Spinal cord (tissue), 10 donors: ENCODE results near the gene KANSL1L. TPM values are rescaled to one million over a fixed set of nuclear protein-coding genes. Genes with fewer than 3 reads are reported as not detected.

ENCODE experiments used
- DNase-seq, 6 donors: peaks; one replicate each; pipeline versions ENCODE4 v3.0.0 to v3.0.0-alpha.2; 2013 to 2015; ENCODE audit warnings: low spot score in 6 of 6, low read depth in 4 of 6
- H3K27ac ChIP-seq: one replicate; pipeline ENCODE4 v1.5.1; 2013; ENCODE audit warnings: low read depth, low read length, control low read depth
- H3K27me3 ChIP-seq: one replicate; pipeline ENCODE4 v1.6.1; 2013; ENCODE audit warnings: low read length; ENCODE audit not compliant: control insufficient read depth, insufficient read depth
- H3K36me3 ChIP-seq: one replicate; pipeline ENCODE4 v1.6.1; 2013; ENCODE audit warnings: low read length; ENCODE audit not compliant: control insufficient read depth, insufficient read depth
- H3K4me1 ChIP-seq: one replicate; pipeline ENCODE4 v1.6.1; 2013; ENCODE audit warnings: low read length; ENCODE audit not compliant: control insufficient read depth, insufficient read depth
- H3K4me3 ChIP-seq: one replicate; pipeline ENCODE4 v1.5.1; 2013; ENCODE audit warnings: low read depth, low read length, control low read depth
- H3K9me3 ChIP-seq: one replicate; pipeline ENCODE4 v1.6.1; 2013; ENCODE audit warnings: low read length; ENCODE audit not compliant: control insufficient read depth, insufficient read depth
- WGBS: methylation state at CpG from one replicate; pipeline ENCODE4 v1.1.5; 2013; ENCODE audit warnings: missing lambda C conversion rate; ENCODE audit not compliant: insufficient coverage; 5-methylcytosine and 5-hydroxymethylcytosine counted together
- polyA plus RNA-seq, 2 donors: library from polyadenylated mRNA; unstranded; fragments of 120-200 nt; gene quantifications; one replicate each; pipeline ENCODE4 v1.2.1, GENCODE V29; 2013; ENCODE audit not compliant: insufficient read length in 2 of 2
- total RNA-seq, 2 donors: library from RNA; depleted of rRNA in 1 of 2; stranded (reverse); fragments of 120-200 nt in 1 of 2; fragments of >200 nt in 1 of 2; gene quantifications; one replicate each; pipeline versions ENCODE4 v1.2.3 to v1.2.4, GENCODE V29; 2013 to 2014
- donor health status: healthy.

Gene KANSL1L
- total and polyA plus RNA-seq, 4 donors, result 23.1 to 69.6 (median 35.4) TPM

- H3K9me3 ChIP-seq, result peaks cover 3% of the 10 kb centered on the region
- no peak overlapping the region for H3K27ac ChIP-seq
- H3K4me3 ChIP-seq, result no peak overlapping the region
- H3K36me3 ChIP-seq, result peaks cover 4% of the 10 kb centered on the region
- H3K27me3 ChIP-seq, result no peaks in the 10 kb centered on the region
- DNase-seq, result no peak
- no peaks in the 10 kb centered on the region for H3K4me1 ChIP-seq
- no CpG with 5 or more reads among the region's 1 CpG for WGBS
Observed at GRCh38 chr2:210049831-210050230, 121.4 kb downstream of the KANSL1L start.

- DNase-seq, result no peak
- peaks cover 3% of the 10 kb centered on the region for H3K9me3 ChIP-seq
- WGBS, result 100% methylated on average over 1 of the region's 2 CpGs
- H3K4me1 ChIP-seq, result no peaks in the 10 kb centered on the region
- no peaks in the 10 kb centered on the region for H3K27me3 ChIP-seq
- peaks cover 7% of the 10 kb centered on the region for H3K36me3 ChIP-seq
- no peak overlapping the region for H3K27ac ChIP-seq
- H3K4me3 ChIP-seq, result no peak overlapping the region
Observed at GRCh38 chr2:210046851-210047500, 124.2 kb downstream of the KANSL1L start.

- Histone ChIP-seq H3K4me3 (no peak overlapping the region), H3K36me3 (no peaks in the 10 kb centered on the region), H3K4me1 (no peaks in the 10 kb centered on the region), H3K27ac (no peak overlapping the region), H3K27me3 (no peaks in the 10 kb centered on the region), H3K9me3 (no peaks in the 10 kb centered on the region)
- no peak for DNase-seq
- WGBS, result no CpG with 5 or more reads among the region's 3 CpGs
Observed at GRCh38 chr2:210038078-210038477, 133.1 kb downstream of the KANSL1L start.

- Histone ChIP-seq H3K4me1 (no peaks in the 10 kb centered on the region), H3K36me3 (no peaks in the 10 kb centered on the region), H3K27ac (no peak overlapping the region), H3K9me3 (no peaks in the 10 kb centered on the region), H3K4me3 (no peak overlapping the region), H3K27me3 (no peaks in the 10 kb centered on the region)
- WGBS, result 100% methylated on average over 2 of the region's 4 CpGs
- no peak for DNase-seq
Observed at GRCh38 chr2:210035679-210036078, 135.5 kb downstream of the KANSL1L start.

- Histone ChIP-seq H3K36me3 (no peaks in the 10 kb centered on the region), H3K27ac (no peak overlapping the region), H3K4me1 (no peaks in the 10 kb centered on the region), H3K4me3 (no peak overlapping the region), H3K9me3 (no peaks in the 10 kb centered on the region), H3K27me3 (no peaks in the 10 kb centered on the region)
- WGBS, result 90% methylated on average over 1 of the region's 2 CpGs
- no peak for DNase-seq
Observed at GRCh38 chr2:210034087-210034683, 137.0 kb downstream of the KANSL1L start.

- Histone ChIP-seq H3K9me3 (no peaks in the 10 kb centered on the region), H3K27ac (no peak overlapping the region), H3K4me1 (no peaks in the 10 kb centered on the region), H3K4me3 (no peak overlapping the region), H3K36me3 (no peaks in the 10 kb centered on the region), H3K27me3 (no peaks in the 10 kb centered on the region)
- no CpG with 5 or more reads among the region's 2 CpGs for WGBS
- DNase-seq, result no peak
Observed at GRCh38 chr2:210028178-210028577, 143.0 kb downstream of the KANSL1L start.

- no peak overlapping the region for H3K4me3 ChIP-seq
- no peaks in the 10 kb centered on the region for H3K36me3 ChIP-seq
- DNase-seq, result no peak
- no CpG with 5 or more reads among the region's 2 CpGs for WGBS
- H3K27ac ChIP-seq, result no peak overlapping the region
- H3K9me3 ChIP-seq, result no peaks in the 10 kb centered on the region
- H3K27me3 ChIP-seq, result no peaks in the 10 kb centered on the region
- H3K4me1 ChIP-seq, result no peaks in the 10 kb centered on the region
Observed at GRCh38 chr2:210027608-210028007, 143.6 kb downstream of the KANSL1L start.

- WGBS, result 57% methylated on average over 1 of the region's 3 CpGs
- DNase-seq, result no peak
- no peaks in the 10 kb centered on the region for H3K27me3 ChIP-seq
- no peak overlapping the region for H3K4me3 ChIP-seq
- H3K4me1 ChIP-seq, result no peaks in the 10 kb centered on the region
- H3K9me3 ChIP-seq, result no peaks in the 10 kb centered on the region
- no peaks in the 10 kb centered on the region for H3K36me3 ChIP-seq
- no peak overlapping the region for H3K27ac ChIP-seq
Observed at GRCh38 chr2:210022824-210023223, 148.4 kb downstream of the KANSL1L start.

GRCh38 chr2:210020138-210020537 lies 151.1 kb downstream of the KANSL1L start:
- no peak for DNase-seq
- Histone ChIP-seq H3K9me3 (no peaks in the 10 kb centered on the region), H3K36me3 (peaks cover 10% of the 10 kb centered on the region), H3K4me1 (no peaks in the 10 kb centered on the region), H3K4me3 (no peak overlapping the region), H3K27ac (no peak overlapping the region), H3K27me3 (no peaks in the 10 kb centered on the region)
- no CpG with 5 or more reads among the region's 1 CpG for WGBS

- Histone ChIP-seq H3K9me3 (no peaks in the 10 kb centered on the region), H3K27ac (no peak overlapping the region), H3K36me3 (peaks cover 8% of the 10 kb centered on the region), H3K4me1 (no peaks in the 10 kb centered on the region), H3K27me3 (no peaks in the 10 kb centered on the region), H3K4me3 (no peak overlapping the region)
- WGBS, result no CpG with 5 or more reads among the region's 3 CpGs
- no peak for DNase-seq
Observed at GRCh38 chr2:210009896-210010295, 161.3 kb downstream of the KANSL1L start.
